ENCODE data around the gene C4BPA. TPM values are rescaled to one million over a fixed set of nuclear protein-coding genes. Genes with fewer than 3 reads are reported as not detected.
A peak's percentile ranks its signal among the peaks of the same experiment; 100 is the strongest.

C4BPA gene
- total RNA-seq, 6 experiments from 2014 or later = not detected

- Mint-ChIP-seq H3K4me3 (peak within 1 kb of the TSS; percentile 41), H3K4me1 (ENCODE audit: low read depth) (peaks cover 51% of the 10 kb centered on the region), H3K36me3 (ENCODE audit: low read depth) (no peaks in the 10 kb centered on the region), H3K27ac (peak within 1 kb of the TSS; percentile 60; the same call in 1 of the 2 replicates), H3K27me3 (ENCODE audit: insufficient read depth) (no peaks in the 10 kb centered on the region; the same call in 1 of the 2 replicates), H3K9me3 (no peaks in the 10 kb centered on the region)
- peak; percentile 22 for DNase-seq
- no peak for TF ChIP-seq CTCF (IDR thresholded peaks at IDR 0.05)
These were observed 15.1 kb upstream of the C4BPA start, which contains the start of gene C4BPB for GRCh38 chr1:207088701-207089626. TSS of gene C4BPB (plus strand) at chr1:207088860. CDS start at chr1:207089532, 672 bp downstream.

DNA sequence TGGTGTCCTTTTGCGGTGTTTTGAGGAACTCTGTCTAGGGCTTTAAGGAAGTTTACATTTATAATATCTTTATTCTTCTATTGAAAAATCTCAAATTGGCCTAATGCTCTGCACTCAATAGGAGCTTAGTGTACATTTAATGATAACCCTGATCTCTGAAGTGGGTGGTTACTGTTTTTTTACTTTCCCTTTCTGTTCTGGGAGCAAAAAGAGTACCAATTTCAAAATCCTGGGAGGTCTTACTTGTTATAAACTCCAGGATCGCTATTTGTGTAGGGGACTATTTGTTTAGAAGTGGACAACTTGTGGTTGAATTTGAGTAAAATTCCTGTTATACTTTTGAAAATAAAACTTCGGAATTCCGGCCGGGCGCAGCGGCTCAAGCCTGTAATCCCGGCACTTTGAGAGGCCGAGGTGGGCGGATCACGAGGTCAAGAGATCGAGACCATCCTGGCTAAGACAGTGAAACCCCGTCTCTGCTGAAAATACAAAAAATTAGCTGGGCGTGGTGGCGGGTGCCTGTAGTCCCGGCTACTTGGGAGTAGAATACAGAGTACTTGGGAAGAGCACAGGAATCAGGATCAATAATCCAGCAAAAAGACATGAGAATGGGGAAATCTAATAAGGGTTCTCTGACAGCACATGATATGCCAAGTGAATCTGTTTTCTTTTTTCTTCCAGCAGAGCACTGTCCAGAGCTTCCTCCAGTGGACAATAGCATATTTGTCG lies 14.2 kb upstream of the C4BPA start:
- H3K27me3 Mint-ChIP-seq (ENCODE audit: insufficient read depth) = no peaks in the 10 kb centered on the region; the same call in 1 of the 2 replicates
- no peaks in the 10 kb centered on the region for H3K9me3 Mint-ChIP-seq
- no peaks in the 10 kb centered on the region for H3K36me3 Mint-ChIP-seq (ENCODE audit: low read depth)
- no peak for DNase-seq
- H3K4me3 Mint-ChIP-seq = no peak overlapping the region
- H3K27ac Mint-ChIP-seq = no peak overlapping the region
- TF ChIP-seq CTCF (IDR thresholded peaks at IDR 0.05) = no peak
- peaks cover 42% of the 10 kb centered on the region for H3K4me1 Mint-ChIP-seq (ENCODE audit: low read depth)

DNA sequence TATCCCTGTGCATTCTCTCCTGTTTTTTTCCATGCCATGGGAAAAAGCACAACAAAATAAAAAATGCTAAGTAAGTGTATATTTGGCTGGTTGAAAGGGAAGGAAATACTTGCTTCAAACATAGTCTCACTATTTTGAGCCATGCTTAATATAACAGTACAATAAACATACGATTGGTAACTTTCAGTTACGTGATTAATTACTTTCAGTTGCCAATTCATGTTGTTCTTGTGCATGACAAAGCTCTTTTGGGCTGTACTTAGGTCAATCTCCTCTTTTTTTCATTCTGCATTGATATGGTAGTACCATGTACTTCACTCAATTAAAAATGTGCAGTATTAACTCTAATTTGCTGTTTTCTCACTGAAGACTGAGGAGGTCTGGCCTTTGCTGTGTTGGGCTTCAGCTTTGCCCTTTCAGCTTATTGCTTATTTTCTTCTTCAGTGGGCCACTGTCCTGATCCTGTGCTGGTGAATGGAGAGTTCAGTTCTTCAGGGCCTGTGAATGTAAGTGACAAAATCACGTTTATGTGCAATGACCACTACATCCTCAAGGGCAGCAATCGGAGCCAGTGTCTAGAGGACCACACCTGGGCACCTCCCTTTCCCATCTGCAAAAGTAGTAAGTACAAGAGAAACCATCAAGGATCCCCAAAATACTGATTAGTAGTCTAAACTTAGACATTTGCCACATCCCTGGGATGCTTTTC lies 12.7 kb upstream of the C4BPA start:
- no peaks in the 10 kb centered on the region for H3K36me3 Mint-ChIP-seq (ENCODE audit: low read depth)
- no peaks in the 10 kb centered on the region for H3K9me3 Mint-ChIP-seq
- H3K4me3 Mint-ChIP-seq = no peak overlapping the region
- DNase-seq = no peak
- H3K4me1 Mint-ChIP-seq (ENCODE audit: low read depth) = peaks cover 28% of the 10 kb centered on the region
- H3K27me3 Mint-ChIP-seq (ENCODE audit: insufficient read depth) = peaks cover 3% of the 10 kb centered on the region; the same call in 1 of the 2 replicates
- no peak for TF ChIP-seq CTCF (IDR thresholded peaks at IDR 0.05)
- H3K27ac Mint-ChIP-seq = no peak overlapping the region

DNA sequence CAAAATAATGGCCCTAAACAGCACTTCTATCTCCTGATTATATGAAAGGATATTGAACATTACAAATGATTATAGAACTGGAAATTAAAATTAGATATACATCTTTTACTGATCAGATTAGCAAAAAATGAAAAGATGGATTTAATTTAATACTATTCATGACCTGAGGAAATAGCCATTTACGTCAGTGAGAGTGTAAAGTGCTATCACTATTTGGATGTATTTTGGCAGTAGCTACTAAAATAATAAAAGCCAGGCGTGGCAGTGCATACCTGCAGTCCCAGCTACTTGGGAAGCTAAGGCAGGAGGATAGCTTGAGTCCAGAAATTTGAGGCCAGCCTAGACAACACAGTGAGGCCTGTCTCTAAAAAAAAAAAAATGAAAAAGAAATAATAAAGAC lies 10.1 kb upstream of the C4BPA start:
- H3K9me3 Mint-ChIP-seq = no peaks in the 10 kb centered on the region
- DNase-seq = no peak
- H3K36me3 Mint-ChIP-seq (ENCODE audit: low read depth) = no peaks in the 10 kb centered on the region
- H3K27ac Mint-ChIP-seq = no peak overlapping the region
- TF ChIP-seq CTCF (IDR thresholded peaks at IDR 0.05) = no peak
- H3K4me1 Mint-ChIP-seq (ENCODE audit: low read depth) = peaks cover 8% of the 10 kb centered on the region
- H3K4me3 Mint-ChIP-seq = no peak overlapping the region
- H3K27me3 Mint-ChIP-seq (ENCODE audit: insufficient read depth) = peaks cover 6% of the 10 kb centered on the region; the same call in 1 of the 2 replicates

GRCh38 chr1:207097871-207098324 lies 6.1 kb upstream of the C4BPA start:
- H3K36me3 Mint-ChIP-seq (ENCODE audit: low read depth) = no peaks in the 10 kb centered on the region
- no peaks in the 10 kb centered on the region for H3K9me3 Mint-ChIP-seq
- H3K4me1 Mint-ChIP-seq (ENCODE audit: low read depth) = peaks cover 6% of the 10 kb centered on the region; the same call in 1 of the 2 replicates
- no peak overlapping the region for H3K4me3 Mint-ChIP-seq
- no peak for TF ChIP-seq CTCF (IDR thresholded peaks at IDR 0.05)
- DNase-seq = no peak
- H3K27ac Mint-ChIP-seq = no peak overlapping the region
- H3K27me3 Mint-ChIP-seq (ENCODE audit: insufficient read depth) = peaks cover 7% of the 10 kb centered on the region

Measured in HFFc6 (cell line).